ENCODE measurements around the gene ADGRF3.
"Not testable (repeated sequence)": the region's sequence is repeated elsewhere in the genome, so short reads cannot be mapped to it uniquely, and the experiment has no call there.

Gene ADGRF3

GRCh38 chr2:26351375-26352090 is 4.9 kb upstream of the ADGRF3 start:
- DNase-seq = no peak

- no peak for DNase-seq
These were observed 3.1 kb upstream of the ADGRF3 start for GRCh38 chr2:26349690-26350089.

- DNase-seq = no peak
These were observed 787 bp upstream of the ADGRF3 start for GRCh38 chr2:26347286-26347865.

GRCh38 chr2:26345545-26346453 is 790 bp downstream of the ADGRF3 start, which contains the start of gene SELENOI:
TSS of gene SELENOI (plus strand) at chr2:26346143. CDS start at chr2:26346233, 90 bp downstream.
- DNase-seq = peak; percentile 99

- no peak for DNase-seq
These were observed 1.4 kb downstream of the ADGRF3 start for GRCh38 chr2:26345283-26345544.

- DNase-seq = peak; percentile 45
These were observed 1.9 kb downstream of the ADGRF3 start for GRCh38 chr2:26344581-26345282.

- no peak for DNase-seq
These were observed 5.8 kb downstream of the ADGRF3 start for GRCh38 chr2:26340831-26341230.

- no peak for DNase-seq
These were observed 9.3 kb downstream of the ADGRF3 start for GRCh38 chr2:26337298-26337697.

GRCh38 chr2:26336719-26337118 is 9.9 kb downstream of the ADGRF3 start:
- no peak for DNase-seq

GRCh38 chr2:26335231-26335630 is 11.4 kb downstream of the ADGRF3 start:
- DNase-seq = no peak

- DNase-seq = no peak
These were observed 13.3 kb downstream of the ADGRF3 start for GRCh38 chr2:26333293-26333692.

- DNase-seq = not testable (repeated sequence)
These were observed 15.3 kb downstream of the ADGRF3 start for GRCh38 chr2:26331321-26331720.

GRCh38 chr2:26330604-26331003 is 16.0 kb downstream of the ADGRF3 start:
- no peak for DNase-seq

- peak; percentile 91 for DNase-seq
These were observed 16.5 kb downstream of the ADGRF3 start for GRCh38 chr2:26330114-26330549.

GRCh38 chr2:26329083-26329482 is 17.5 kb downstream of the ADGRF3 start:
- DNase-seq = not testable (repeated sequence)

- no peak for DNase-seq
These were observed 19.0 kb downstream of the ADGRF3 start for GRCh38 chr2:26327291-26328272.

- DNase-seq = no peak
These were observed 20.1 kb downstream of the ADGRF3 start for GRCh38 chr2:26326514-26326913.

- DNase-seq = no peak
These were observed 20.7 kb downstream of the ADGRF3 start for GRCh38 chr2:26325851-26326250.

- DNase-seq = no peak
These were observed 21.7 kb downstream of the ADGRF3 start for GRCh38 chr2:26324903-26325302.

- not testable (repeated sequence) for DNase-seq
These were observed 22.1 kb downstream of the ADGRF3 start for GRCh38 chr2:26324479-26324878.

- DNase-seq = no peak
These were observed 27.6 kb downstream of the ADGRF3 start for GRCh38 chr2:26318950-26319349.
